Small intestine (tissue), 7 donors: ENCODE results near the gene SNRK. TPM values are rescaled to one million over a fixed set of nuclear protein-coding genes. Genes with fewer than 3 reads are reported as not detected.

ENCODE experiments used
- DNase-seq, 2 donors: peaks; one replicate each; pipeline versions ENCODE4 v3.0.0 to v3.0.0-alpha.2; 2013
- FAIRE-seq: peaks from 2 replicates; lab custom pipeline; 2012; peaks lifted over from hg19 to GRCh38; lab: Jason Lieb, UNC
- H3K27ac ChIP-seq, 3 donors: one replicate each; pipeline ENCODE4 v1.5.1; 2013; ENCODE audit warnings: low read length in 2 of 3, mild to moderate bottlenecking in 2 of 3, control low read depth in 1 of 3, inconsistent platforms in 1 of 3, low read depth in 1 of 3, moderate library complexity in 1 of 3
- H3K27me3 ChIP-seq, 3 donors: one replicate each; pipeline ENCODE4 v1.6.1; 2013; ENCODE audit warnings: low read length in 3 of 3, inconsistent platforms in 1 of 3; ENCODE audit not compliant: control insufficient read depth in 3 of 3, insufficient read depth in 3 of 3
- H3K36me3 ChIP-seq, 3 donors: one replicate each; pipeline ENCODE4 v1.6.1; 2013; ENCODE audit warnings: low read length in 3 of 3, inconsistent platforms in 1 of 3, low read depth in 1 of 3, mild to moderate bottlenecking in 1 of 3, moderate library complexity in 1 of 3; ENCODE audit not compliant: control insufficient read depth in 3 of 3, insufficient read depth in 2 of 3
- H3K4me1 ChIP-seq, 3 donors: one replicate each; pipeline ENCODE4 v1.6.1; 2013; ENCODE audit warnings: low read length in 2 of 3, inconsistent platforms in 1 of 3, low read depth in 1 of 3, mild to moderate bottlenecking in 1 of 3, moderate library complexity in 1 of 3; ENCODE audit not compliant: control insufficient read depth in 3 of 3, insufficient read depth in 2 of 3
- H3K4me3 ChIP-seq, 3 donors: one replicate each; pipeline ENCODE4 v1.5.1; 2013; ENCODE audit warnings: low read length in 3 of 3, control low read depth in 1 of 3, inconsistent platforms in 1 of 3, low read depth in 1 of 3, mild to moderate bottlenecking in 1 of 3, moderate library complexity in 1 of 3
- H3K9me3 ChIP-seq, 2 donors: one replicate each; pipeline ENCODE4 v1.6.1; 2013; ENCODE audit warnings: low read depth in 1 of 2, low read length in 1 of 2; ENCODE audit not compliant: control insufficient read depth in 2 of 2, insufficient read depth in 1 of 2
- WGBS, 3 donors: extraction: QIAGEN DNeasy Blood & Tissue Kit; methylation state at CpG; one replicate each; pipeline ENCODE4 v1.1.7; 2013; 5-methylcytosine and 5-hydroxymethylcytosine counted together
- polyA plus RNA-seq, 4 donors: library from polyadenylated mRNA; stranded (reverse) in 3 of 4; unstranded in 1 of 4; fragments of 200-250 nt in 3 of 4; fragments of 120-200 nt in 1 of 4; gene quantifications; one replicate each; pipeline versions ENCODE4 v1.2.1 to v1.2.3, GENCODE V29; 2013
- donor health status: healthy with polysubstance abuse.
- donor health status: control.
- donor health status: control.
- donor health status: Bipolar disorder and iron deficiency.
- donor health status: healthy.

Gene SNRK
- polyA plus RNA-seq, 4 donors = 14.9 to 27.5 (median 17.3) TPM

- no peaks in the 10 kb centered on the region for H3K36me3 ChIP-seq
- WGBS, 3 donors = 43 to 51% (median 48%) methylated on average over 2 of the region's 2 CpGs
- no peaks in the 10 kb centered on the region for H3K9me3 ChIP-seq
- no peak overlapping the region for H3K27ac ChIP-seq
- no peak for DNase-seq
- H3K4me3 ChIP-seq = no peak overlapping the region
- no peak for FAIRE-seq
- peaks cover 0 to 3% (median 0%) of the 10 kb centered on the region in 3 donors for H3K27me3 ChIP-seq
- H3K4me1 ChIP-seq = no peaks in the 10 kb centered on the region
Observed at GRCh38 chr3:43248185-43248583, 38.2 kb upstream of the SNRK start.

GRCh38 chr3:43248973-43249372 lies 37.4 kb upstream of the SNRK start:
- Histone ChIP-seq H3K4me3 (no peak overlapping the region), H3K27ac (no peak overlapping the region), H3K36me3 (no peaks in the 10 kb centered on the region), H3K4me1 (no peaks in the 10 kb centered on the region), H3K27me3 (peaks cover 0 to 3% (median 0%) of the 10 kb centered on the region in 3 donors), H3K9me3 (no peaks in the 10 kb centered on the region)
- no peak for DNase-seq
- WGBS, 3 donors = 88 to 94% (median 93%) methylated on average over 2 of the region's 2 CpGs
- FAIRE-seq = no peak

GRCh38 chr3:43249405-43249804 lies 36.9 kb upstream of the SNRK start:
- DNase-seq = no peak
- Histone ChIP-seq H3K4me1 (no peaks in the 10 kb centered on the region), H3K36me3 (no peaks in the 10 kb centered on the region), H3K27me3 (peaks cover 0 to 3% (median 0%) of the 10 kb centered on the region in 3 donors), H3K27ac (no peak overlapping the region), H3K9me3 (no peaks in the 10 kb centered on the region), H3K4me3 (no peak overlapping the region)
- no peak for FAIRE-seq

- FAIRE-seq (no peak), DNase-seq (no peak)
- no peak overlapping the region for H3K4me3 ChIP-seq
- WGBS, 3 donors = 70 to 85% (median 84%) methylated on average over 4 of the region's 4 CpGs
- peaks cover 0 to 3% (median 0%) of the 10 kb centered on the region in 3 donors for H3K27me3 ChIP-seq
- no peaks in the 10 kb centered on the region for H3K4me1 ChIP-seq
- H3K27ac ChIP-seq = no peak overlapping the region
- H3K9me3 ChIP-seq = no peaks in the 10 kb centered on the region
- no peaks in the 10 kb centered on the region for H3K36me3 ChIP-seq
Observed at GRCh38 chr3:43253294-43253693, 33.0 kb upstream of the SNRK start.

GRCh38 chr3:43254125-43254524 lies 32.2 kb upstream of the SNRK start:
- 68 to 81% (median 75%) methylated on average over 1 of the region's 1 CpG for WGBS, 3 donors
- FAIRE-seq (no peak), DNase-seq (no peak)
- H3K4me3 ChIP-seq = no peak overlapping the region
- H3K27ac ChIP-seq = no peak overlapping the region
- H3K36me3 ChIP-seq = no peaks in the 10 kb centered on the region
- H3K27me3 ChIP-seq = peaks cover 0 to 3% (median 0%) of the 10 kb centered on the region in 3 donors
- no peaks in the 10 kb centered on the region for H3K4me1 ChIP-seq
- no peaks in the 10 kb centered on the region for H3K9me3 ChIP-seq

- no peaks in the 10 kb centered on the region for H3K36me3 ChIP-seq
- no peaks in the 10 kb centered on the region for H3K4me1 ChIP-seq
- no peak overlapping the region for H3K4me3 ChIP-seq
- 85 to 95% (median 91%) methylated on average over 2 of the region's 2 CpGs for WGBS, 3 donors
- DNase-seq (no peak), FAIRE-seq (no peak)
- no peak overlapping the region for H3K27ac ChIP-seq
- no peaks in the 10 kb centered on the region for H3K9me3 ChIP-seq
- H3K27me3 ChIP-seq = peaks cover 0 to 3% (median 0%) of the 10 kb centered on the region in 3 donors
Observed at GRCh38 chr3:43255662-43256061, 30.7 kb upstream of the SNRK start.

GRCh38 chr3:43256714-43257461 lies 29.5 kb upstream of the SNRK start:
- Histone ChIP-seq H3K4me1 (no peaks in the 10 kb centered on the region), H3K9me3 (no peaks in the 10 kb centered on the region), H3K4me3 (no peak overlapping the region), H3K27ac (no peak overlapping the region), H3K36me3 (no peaks in the 10 kb centered on the region), H3K27me3 (peaks cover 0 to under 1% (median 0%) of the 10 kb centered on the region in 3 donors)
- FAIRE-seq (no peak), DNase-seq (no peak)
- WGBS, 3 donors = 79 to 94% (median 89%) methylated on average over 1 of the region's 1 CpG

- FAIRE-seq = no peak
- Histone ChIP-seq H3K4me1 (no peaks in the 10 kb centered on the region), H3K36me3 (no peaks in the 10 kb centered on the region), H3K27me3 (no peaks in the 10 kb centered on the region), H3K27ac (no peak overlapping the region), H3K9me3 (no peaks in the 10 kb centered on the region), H3K4me3 (no peak overlapping the region)
- DNase-seq = no peak
- WGBS, 3 donors = 72 to 85% (median 73%) methylated on average over 2 of the region's 2 CpGs
Observed at GRCh38 chr3:43257850-43258249, 28.5 kb upstream of the SNRK start.

- no peak overlapping the region for H3K27ac ChIP-seq
- H3K36me3 ChIP-seq = no peaks in the 10 kb centered on the region
- H3K27me3 ChIP-seq = no peaks in the 10 kb centered on the region
- no peaks in the 10 kb centered on the region for H3K9me3 ChIP-seq
- H3K4me1 ChIP-seq = no peaks in the 10 kb centered on the region
- H3K4me3 ChIP-seq = no peak overlapping the region
- FAIRE-seq (no peak), DNase-seq (no peak)
- WGBS, 3 donors = 83 to 95% (median 92%) methylated on average over 2 of the region's 2 CpGs
Observed at GRCh38 chr3:43259626-43260025, 26.7 kb upstream of the SNRK start.
